ENCODE measurements around the gene BPIFB4. TPM values are rescaled to one million over a fixed set of nuclear protein-coding genes. Genes with fewer than 3 reads are reported as not detected.
"Not testable (repeated sequence)": the region's sequence is repeated elsewhere in the genome, so short reads cannot be mapped to it uniquely, and the experiment has no call there.

The BPIFB4 gene
- total RNA-seq, 1 donor from 2014 or later, result not detected

GRCh38 chr20:33083544-33084340 is 4.3 kb downstream of the BPIFB4 start:
- no peak for DNase-seq (ENCODE audit: low spot score in 2 of 2)
- FAIRE-seq, result no peak

GRCh38 chr20:33084722-33085121 is 5.3 kb downstream of the BPIFB4 start:
- FAIRE-seq, result no peak
- no peak for DNase-seq (ENCODE audit: low spot score in 2 of 2)

GRCh38 chr20:33086052-33086722 is 6.7 kb downstream of the BPIFB4 start:
- DNase-seq (ENCODE audit: low spot score in 2 of 2) (no peak), FAIRE-seq (no peak)

- FAIRE-seq (no peak), DNase-seq (ENCODE audit: low spot score in 2 of 2) (no peak)
Observed at GRCh38 chr20:33091147-33091546, 11.7 kb downstream of the BPIFB4 start.

GRCh38 chr20:33091693-33092092 is 12.2 kb downstream of the BPIFB4 start:
- DNase-seq (ENCODE audit: low spot score in 2 of 2), result no peak
- no peak for FAIRE-seq

- FAIRE-seq (no peak), DNase-seq (ENCODE audit: low spot score in 2 of 2) (no peak)
Observed at GRCh38 chr20:33092361-33092760, 12.9 kb downstream of the BPIFB4 start.

- DNase-seq (ENCODE audit: low spot score in 2 of 2) (no peak), FAIRE-seq (no peak)
Observed at GRCh38 chr20:33093074-33093473, 13.6 kb downstream of the BPIFB4 start.

- FAIRE-seq (no peak), DNase-seq (ENCODE audit: low spot score in 2 of 2) (no peak)
Observed at GRCh38 chr20:33093582-33093981, 14.1 kb downstream of the BPIFB4 start.

- no peak for FAIRE-seq
Observed at GRCh38 chr20:33095249-33095648, 15.8 kb downstream of the BPIFB4 start.

GRCh38 chr20:33095902-33096584 is 16.6 kb downstream of the BPIFB4 start:
- peak; percentile 70 for FAIRE-seq
- DNase-seq (ENCODE audit: low spot score in 2 of 2), result peak; percentile 68 to 80

More at GRCh38 chr20:33095249-33095648, 15.8 kb downstream of the BPIFB4 start:
- no peak for DNase-seq (ENCODE audit: low spot score in 2 of 2)

- FAIRE-seq (no peak), DNase-seq (ENCODE audit: low spot score in 2 of 2) (no peak)
Observed at GRCh38 chr20:33097001-33097400, 17.6 kb downstream of the BPIFB4 start.

- no peak for FAIRE-seq
- DNase-seq (ENCODE audit: low spot score in 2 of 2), result no peak
Observed at GRCh38 chr20:33099843-33100538, 20.5 kb downstream of the BPIFB4 start.

GRCh38 chr20:33103556-33103955 is 24.1 kb downstream of the BPIFB4 start:
- FAIRE-seq (no peak), DNase-seq (ENCODE audit: low spot score in 2 of 2) (no peak)

GRCh38 chr20:33104336-33104735 is 24.9 kb downstream of the BPIFB4 start:
- no peak for FAIRE-seq
- no peak for DNase-seq (ENCODE audit: low spot score in 2 of 2)

GRCh38 chr20:33105316-33105924 is 26.0 kb downstream of the BPIFB4 start:
- FAIRE-seq, result no peak
- no peak for DNase-seq (ENCODE audit: low spot score in 2 of 2)

GRCh38 chr20:33106058-33106620 is 26.7 kb downstream of the BPIFB4 start:
- DNase-seq (ENCODE audit: low spot score in 2 of 2); FAIRE-seq: not testable (repeated sequence)

GRCh38 chr20:33108661-33109060 is 29.2 kb downstream of the BPIFB4 start:
- DNase-seq (ENCODE audit: low spot score in 2 of 2) (no peak), FAIRE-seq (no peak)

- no peak for DNase-seq (ENCODE audit: low spot score in 2 of 2)
- FAIRE-seq, result no peak
Observed at GRCh38 chr20:33110147-33110825, 30.8 kb downstream of the BPIFB4 start.

- no peak for DNase-seq (ENCODE audit: low spot score in 2 of 2)
- FAIRE-seq, result no peak
Observed at GRCh38 chr20:33111306-33111705, 31.9 kb downstream of the BPIFB4 start.

All from frontal cortex (tissue), 4 donors.